ENCODE measurements around the gene BOC. TPM values are rescaled to one million over a fixed set of nuclear protein-coding genes. Genes with fewer than 3 reads are reported as not detected.

BOC gene
- total RNA-seq, 2 donors from 2014 or later = not detected

DNA sequence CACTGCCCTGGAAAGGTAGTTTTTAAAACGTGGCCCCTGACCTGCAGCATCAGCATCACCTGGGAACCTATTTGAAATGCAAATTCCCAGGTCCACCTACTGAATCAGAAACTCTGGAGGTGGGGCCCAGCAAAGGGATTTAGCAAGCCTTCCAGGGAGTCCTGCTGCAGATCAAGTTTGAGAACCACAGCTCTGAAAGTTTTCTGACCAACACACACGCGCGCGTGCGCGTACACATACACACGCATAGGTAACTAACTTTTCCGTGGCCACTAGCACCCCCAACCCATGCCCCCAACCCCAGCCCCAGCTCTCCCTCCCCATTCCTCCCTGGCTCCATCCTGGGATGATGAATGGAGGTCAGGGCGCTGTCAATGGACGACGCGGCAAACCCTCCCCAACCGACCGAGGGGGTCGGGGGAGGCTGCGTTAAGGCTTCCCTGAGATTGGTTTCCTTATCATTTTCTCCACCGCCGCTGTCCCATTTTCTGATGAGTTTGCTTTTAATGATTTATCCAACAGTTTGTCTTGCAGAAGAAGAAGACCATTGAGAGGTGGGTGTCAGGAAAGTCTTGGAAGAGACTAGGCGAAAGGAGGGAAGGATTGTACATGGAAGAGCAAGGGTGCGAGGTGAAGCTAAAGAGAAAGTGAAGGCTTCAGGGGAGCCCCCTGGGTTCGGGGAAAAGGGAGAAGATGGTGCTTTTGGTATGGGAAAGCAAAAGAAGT, 590 bp upstream of the BOC start:
- peaks cover 83% of the 10 kb centered on the region for H3K27me3 Mint-ChIP-seq
- H3K27ac Mint-ChIP-seq = no peak overlapping the region
- no peak for ATAC-seq
- peak overlapping the region; percentile 89 for H3K4me3 Mint-ChIP-seq
- H3K9me3 ChIP-seq (ENCODE audit: control insufficient read depth, low read length, poor library complexity, severe bottlenecking) = no peaks in the 10 kb centered on the region
- peaks cover 9% of the 10 kb centered on the region for H3K4me1 Mint-ChIP-seq
- no peak for DNase-seq
- H3K36me3 Mint-ChIP-seq (ENCODE audit: low read depth) = peaks cover 6% of the 10 kb centered on the region

DNA sequence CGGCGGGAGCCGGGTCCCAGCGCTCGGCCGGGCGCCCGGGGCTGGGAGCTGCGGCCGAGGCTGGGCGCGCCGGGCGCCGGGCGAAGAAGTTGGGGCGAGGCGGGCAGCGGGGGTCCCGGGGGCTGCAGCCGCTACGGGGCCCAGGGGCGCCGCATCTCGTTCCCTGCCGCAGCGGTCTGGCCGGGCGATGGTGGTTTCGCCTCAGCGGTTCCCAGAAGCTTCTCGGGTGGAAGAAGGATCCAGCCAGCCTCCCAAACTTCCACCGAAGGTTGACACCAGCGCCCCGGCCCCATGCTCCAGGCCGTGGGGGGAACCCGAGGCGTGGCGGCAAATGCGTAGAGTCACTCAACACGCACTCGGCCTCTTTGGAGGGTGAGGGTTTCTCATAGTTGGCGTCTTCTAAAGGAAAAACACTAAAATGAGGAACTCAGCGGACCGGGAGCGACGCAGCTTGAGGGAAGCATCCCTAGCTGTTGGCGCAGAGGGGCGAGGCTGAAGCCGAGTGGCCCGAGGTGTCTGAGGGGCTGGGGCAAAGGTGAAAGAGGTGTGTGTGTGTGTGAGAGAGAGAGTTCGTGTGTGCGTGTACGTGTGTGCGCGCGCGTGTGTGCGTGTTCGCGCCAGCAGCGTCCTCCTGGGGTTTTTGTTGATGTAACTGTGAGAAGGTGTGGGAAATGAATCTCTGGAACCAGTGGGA, 940 bp downstream of the BOC start:
- DNase-seq (no peak), ATAC-seq (no peak)
- H3K27me3 Mint-ChIP-seq = peaks cover 82% of the 10 kb centered on the region
- peak overlapping the region; percentile 22 for H3K4me3 Mint-ChIP-seq
- no peak overlapping the region for H3K27ac Mint-ChIP-seq
- peaks cover 6% of the 10 kb centered on the region for H3K36me3 Mint-ChIP-seq (ENCODE audit: low read depth)
- no peaks in the 10 kb centered on the region for H3K9me3 ChIP-seq (ENCODE audit: control insufficient read depth, low read length, poor library complexity, severe bottlenecking)
- peaks cover 9% of the 10 kb centered on the region for H3K4me1 Mint-ChIP-seq

DNA sequence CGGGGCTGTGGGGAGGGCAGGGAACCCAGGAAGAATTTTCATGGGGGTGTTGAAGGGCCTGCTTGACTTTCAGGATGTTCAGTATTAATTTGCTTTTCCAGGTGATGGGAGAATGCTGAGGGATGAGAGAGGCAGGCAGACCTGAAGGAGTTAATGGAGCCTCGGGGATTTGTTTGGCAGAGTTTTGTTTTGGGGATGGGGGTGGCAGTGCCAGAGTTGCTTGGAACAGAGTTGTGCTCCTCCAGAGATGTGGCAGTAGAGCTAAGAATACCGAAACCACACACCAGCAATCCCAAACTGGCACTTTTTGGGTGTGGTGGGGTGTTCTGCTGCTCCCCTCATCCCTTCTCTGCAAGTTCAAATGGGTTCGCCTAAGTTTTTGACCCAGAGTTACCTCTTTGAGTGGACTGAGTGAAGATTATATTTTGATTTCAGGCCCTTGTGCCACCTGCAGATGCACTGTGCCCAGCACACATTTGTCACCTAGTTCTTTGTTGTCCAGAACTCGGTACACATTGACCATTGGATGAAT, 1.6 kb downstream of the BOC start:
- peaks cover 6% of the 10 kb centered on the region for H3K36me3 Mint-ChIP-seq (ENCODE audit: low read depth)
- H3K27ac Mint-ChIP-seq = no peak overlapping the region
- H3K9me3 ChIP-seq (ENCODE audit: control insufficient read depth, low read length, poor library complexity, severe bottlenecking) = no peaks in the 10 kb centered on the region
- H3K4me3 Mint-ChIP-seq = peak overlapping the region; percentile 22
- ATAC-seq (no peak), DNase-seq (no peak)
- H3K27me3 Mint-ChIP-seq = peaks cover 80% of the 10 kb centered on the region
- peaks cover 9% of the 10 kb centered on the region for H3K4me1 Mint-ChIP-seq

DNA sequence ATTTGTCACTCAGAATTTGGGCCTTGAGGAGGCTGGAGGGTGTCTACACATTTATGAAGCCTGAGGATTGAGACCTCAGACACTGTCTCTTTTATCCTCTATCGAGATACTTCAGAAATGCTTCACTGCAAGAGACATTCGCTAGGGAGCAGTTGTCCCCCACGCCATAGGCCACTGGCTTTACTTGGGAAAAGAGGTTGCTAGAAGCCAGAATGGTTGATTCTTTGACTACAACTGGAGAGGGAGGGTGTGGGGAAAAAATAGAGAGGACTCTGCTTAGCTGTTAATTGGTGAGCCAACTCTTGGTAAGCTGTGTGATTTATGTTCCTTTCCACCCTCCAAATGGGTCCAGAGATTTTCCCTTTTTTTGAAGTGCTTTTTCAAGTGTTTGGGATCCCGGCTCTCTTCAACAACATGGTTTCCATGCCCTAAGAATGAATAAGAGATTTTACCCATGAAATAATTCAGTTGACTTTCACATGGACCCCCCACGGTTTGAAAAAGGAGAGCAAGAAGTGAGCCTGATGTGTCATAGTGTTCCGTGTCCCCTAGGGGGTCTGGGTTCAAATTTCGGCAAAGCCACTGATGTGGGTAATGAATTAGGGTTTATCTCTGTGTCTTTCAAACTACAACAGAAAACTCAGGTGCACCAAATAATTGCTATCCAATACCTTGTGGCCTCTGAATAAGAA, 2.7 kb downstream of the BOC start:
- Mint-ChIP-seq H3K27ac (no peak overlapping the region), H3K27me3 (peaks cover 76% of the 10 kb centered on the region), H3K4me3 (no peak overlapping the region), H3K36me3 (ENCODE audit: low read depth) (peaks cover 6% of the 10 kb centered on the region), H3K4me1 (peaks cover 9% of the 10 kb centered on the region)
- DNase-seq (no peak), ATAC-seq (no peak)
- no peaks in the 10 kb centered on the region for H3K9me3 ChIP-seq (ENCODE audit: control insufficient read depth, low read length, poor library complexity, severe bottlenecking)

DNA sequence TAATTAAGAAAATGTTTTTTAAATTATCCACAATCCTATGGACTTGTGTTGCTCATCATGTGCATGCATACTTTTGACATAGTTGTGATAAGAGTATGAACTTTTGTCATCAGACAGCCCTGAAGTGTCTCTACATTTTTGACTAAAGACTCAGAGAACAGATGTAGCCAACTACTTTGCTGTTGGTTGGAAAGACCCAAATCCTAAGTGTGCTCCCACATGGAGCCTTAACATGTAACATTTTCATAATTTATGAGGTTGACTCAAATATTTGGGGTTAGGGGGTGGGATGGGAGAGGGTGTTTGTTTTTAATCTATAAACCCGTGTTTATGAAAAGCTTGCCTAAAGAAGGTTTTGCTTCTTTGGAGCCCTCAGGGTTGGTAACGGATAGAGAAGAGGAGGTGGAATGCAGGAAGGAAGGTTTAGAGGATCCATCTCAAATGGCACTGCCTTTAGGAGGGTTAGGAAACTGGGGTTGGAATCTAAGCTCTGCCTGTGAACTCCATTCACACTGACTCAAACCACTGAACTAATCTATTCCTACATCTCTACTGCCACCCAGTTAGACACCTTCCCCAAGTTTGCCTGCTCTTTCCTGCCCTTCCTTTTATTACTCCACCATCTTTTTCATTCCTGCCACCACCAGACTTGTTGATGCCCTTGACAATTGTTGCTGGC, 3.7 kb downstream of the BOC start:
- H3K9me3 ChIP-seq (ENCODE audit: control insufficient read depth, low read length, poor library complexity, severe bottlenecking) = no peaks in the 10 kb centered on the region
- Mint-ChIP-seq H3K4me3 (no peak overlapping the region), H3K4me1 (peaks cover 9% of the 10 kb centered on the region), H3K27ac (no peak overlapping the region), H3K36me3 (ENCODE audit: low read depth) (peaks cover 6% of the 10 kb centered on the region), H3K27me3 (peaks cover 74% of the 10 kb centered on the region)
- no peak for ATAC-seq
- no peak for DNase-seq

DNA sequence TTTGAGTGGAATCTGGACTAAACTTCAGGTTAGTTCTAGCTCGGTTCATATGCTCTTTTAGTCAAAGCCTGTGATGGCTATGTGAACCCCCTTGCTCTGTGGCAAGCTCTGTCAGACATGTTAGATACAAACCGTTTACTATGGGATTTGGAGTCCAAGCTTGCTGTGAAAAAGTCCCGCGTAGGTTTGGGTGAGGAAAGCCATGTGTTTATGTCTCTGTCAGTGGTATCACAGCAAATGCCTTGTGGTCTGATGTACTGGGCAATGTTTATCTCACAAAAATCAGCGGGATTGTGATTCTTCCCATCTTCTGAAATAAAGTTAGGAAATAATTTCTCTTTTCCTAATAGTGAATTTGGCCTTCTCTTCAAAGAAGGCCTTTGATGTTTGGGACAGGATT, 5.0 kb downstream of the BOC start:
- Mint-ChIP-seq H3K4me1 (peaks cover 3% of the 10 kb centered on the region), H3K27me3 (peaks cover 74% of the 10 kb centered on the region), H3K4me3 (no peak overlapping the region), H3K27ac (no peak overlapping the region), H3K36me3 (ENCODE audit: low read depth) (peaks cover 4% of the 10 kb centered on the region)
- H3K9me3 ChIP-seq (ENCODE audit: control insufficient read depth, low read length, poor library complexity, severe bottlenecking) = no peaks in the 10 kb centered on the region
- DNase-seq (no peak), ATAC-seq (no peak)

DNA sequence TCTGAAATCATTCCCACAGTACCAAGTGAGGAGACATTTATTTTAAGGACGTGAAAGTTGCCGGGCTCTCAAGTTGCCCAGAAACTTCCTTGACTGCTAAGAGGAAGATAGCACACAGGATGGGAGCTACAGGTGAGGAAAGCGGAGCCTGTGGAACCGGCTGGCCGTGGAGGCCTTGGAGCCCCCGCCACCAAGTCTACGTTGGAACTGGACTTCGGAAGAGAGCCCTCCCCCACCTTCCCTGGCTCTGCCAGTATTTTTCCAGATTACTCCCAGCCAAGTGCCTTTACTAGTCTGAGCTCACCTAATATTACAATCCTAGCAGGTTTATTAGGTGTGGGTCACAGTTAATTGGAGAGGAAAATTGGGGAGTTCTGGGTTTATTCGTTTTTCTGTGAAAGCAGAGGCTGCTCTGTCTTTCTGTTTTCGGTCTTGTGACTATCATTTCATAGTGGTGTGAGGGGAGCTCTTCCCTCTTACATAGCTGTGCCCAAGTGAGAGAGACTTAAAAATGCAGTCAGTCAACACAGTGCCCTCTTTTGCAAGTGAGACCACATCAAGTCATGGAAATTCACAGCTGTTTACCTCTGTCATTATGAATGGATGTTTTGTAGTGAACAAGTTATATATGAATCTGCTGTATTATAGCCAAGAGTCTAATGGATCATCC, 6.8 kb downstream of the BOC start:
- DNase-seq (no peak), ATAC-seq (no peak)
- H3K4me1 Mint-ChIP-seq = no peaks in the 10 kb centered on the region
- no peak overlapping the region for H3K4me3 Mint-ChIP-seq
- H3K9me3 ChIP-seq (ENCODE audit: control insufficient read depth, low read length, poor library complexity, severe bottlenecking) = no peaks in the 10 kb centered on the region
- peaks cover 78% of the 10 kb centered on the region for H3K27me3 Mint-ChIP-seq
- H3K27ac Mint-ChIP-seq = no peak overlapping the region
- peaks cover 6% of the 10 kb centered on the region for H3K36me3 Mint-ChIP-seq (ENCODE audit: low read depth)

DNA sequence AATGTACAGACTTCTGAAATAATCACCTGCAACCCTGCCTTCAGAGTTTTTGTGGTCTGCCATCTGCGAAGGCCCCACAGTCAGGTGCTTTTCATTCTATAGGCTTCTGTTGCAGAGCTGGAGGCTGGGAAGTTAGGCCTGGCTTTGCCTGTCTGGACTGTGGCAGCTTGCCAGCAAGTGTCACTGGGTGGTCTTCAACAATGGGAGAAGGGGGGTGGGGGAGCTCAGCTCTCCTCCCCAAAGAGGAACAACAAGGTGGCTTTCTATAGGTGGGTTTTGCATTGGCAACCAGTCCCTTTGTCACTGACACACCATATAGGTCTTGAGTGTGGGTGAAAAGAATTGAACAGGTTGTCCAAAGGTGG, 7.3 kb downstream of the BOC start:
- Mint-ChIP-seq H3K27me3 (peaks cover 78% of the 10 kb centered on the region), H3K4me3 (no peak overlapping the region), H3K27ac (no peak overlapping the region), H3K36me3 (ENCODE audit: low read depth) (peaks cover 6% of the 10 kb centered on the region), H3K4me1 (no peaks in the 10 kb centered on the region)
- ATAC-seq (no peak), DNase-seq (no peak)
- no peaks in the 10 kb centered on the region for H3K9me3 ChIP-seq (ENCODE audit: control insufficient read depth, low read length, poor library complexity, severe bottlenecking)

DNA sequence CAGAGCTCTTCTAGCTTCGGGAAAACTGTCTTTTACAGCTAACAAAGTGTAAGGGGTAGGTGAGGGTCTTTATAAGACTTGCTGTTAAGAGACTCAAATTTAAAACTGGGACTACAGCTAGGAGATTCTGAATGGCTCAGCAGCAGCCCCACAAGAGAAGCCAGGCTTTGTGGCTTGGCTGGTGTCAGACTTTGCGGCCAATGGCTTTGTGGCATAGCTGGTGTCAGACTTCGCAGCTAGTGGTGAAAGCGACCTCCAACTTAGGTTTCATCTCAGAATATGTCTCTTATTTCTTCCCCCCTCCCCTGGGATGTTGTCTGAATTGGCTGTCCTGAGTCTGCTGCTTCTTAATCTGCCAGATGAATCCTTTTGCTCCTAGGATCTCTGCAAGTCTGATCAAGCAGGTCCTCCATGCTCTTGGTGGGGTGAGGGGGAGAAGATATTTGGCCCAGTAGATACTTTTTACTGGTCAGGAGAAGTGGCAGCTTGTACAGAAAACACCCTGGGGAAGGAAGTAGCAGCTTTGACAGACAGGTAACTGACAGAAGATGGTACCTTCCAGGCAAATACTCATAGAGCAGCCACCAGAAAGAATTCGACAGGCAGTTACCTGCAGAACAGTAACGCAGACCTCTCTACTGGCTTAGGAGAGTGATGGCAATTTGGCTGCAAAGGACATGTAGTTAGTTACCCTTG, 8.4 kb downstream of the BOC start:
- Mint-ChIP-seq H3K4me1 (no peaks in the 10 kb centered on the region), H3K36me3 (ENCODE audit: low read depth) (peaks cover 6% of the 10 kb centered on the region), H3K27me3 (peaks cover 77% of the 10 kb centered on the region), H3K4me3 (no peak overlapping the region), H3K27ac (no peak overlapping the region)
- DNase-seq (no peak), ATAC-seq (no peak)
- H3K9me3 ChIP-seq (ENCODE audit: control insufficient read depth, low read length, poor library complexity, severe bottlenecking) = no peaks in the 10 kb centered on the region

DNA sequence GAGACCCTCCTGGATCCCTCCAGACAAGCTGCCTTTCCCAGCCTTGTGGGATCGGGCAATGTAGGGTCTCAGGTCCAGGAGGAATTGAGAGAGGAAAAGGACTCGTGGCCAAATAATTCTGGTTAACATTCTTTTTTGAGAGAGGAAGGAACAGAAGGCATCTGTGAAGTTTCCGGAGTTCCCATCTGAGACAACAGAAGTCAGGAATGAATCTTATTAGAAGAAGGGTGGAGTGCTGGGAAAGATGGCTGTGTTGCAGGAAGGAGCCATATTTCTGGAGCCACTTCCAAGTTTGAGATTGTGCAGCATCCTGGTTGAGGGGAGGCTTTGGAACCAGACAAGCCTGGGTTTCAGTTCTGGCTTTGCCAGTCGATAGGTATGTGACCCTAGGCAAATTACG, 9.4 kb downstream of the BOC start:
- peaks cover 4% of the 10 kb centered on the region for H3K36me3 Mint-ChIP-seq (ENCODE audit: low read depth)
- H3K4me1 Mint-ChIP-seq = no peaks in the 10 kb centered on the region
- no peak overlapping the region for H3K4me3 Mint-ChIP-seq
- DNase-seq (no peak), ATAC-seq (no peak)
- H3K27ac Mint-ChIP-seq = no peak overlapping the region
- H3K27me3 Mint-ChIP-seq = peaks cover 70% of the 10 kb centered on the region
- no peaks in the 10 kb centered on the region for H3K9me3 ChIP-seq (ENCODE audit: control insufficient read depth, low read length, poor library complexity, severe bottlenecking)

DNA sequence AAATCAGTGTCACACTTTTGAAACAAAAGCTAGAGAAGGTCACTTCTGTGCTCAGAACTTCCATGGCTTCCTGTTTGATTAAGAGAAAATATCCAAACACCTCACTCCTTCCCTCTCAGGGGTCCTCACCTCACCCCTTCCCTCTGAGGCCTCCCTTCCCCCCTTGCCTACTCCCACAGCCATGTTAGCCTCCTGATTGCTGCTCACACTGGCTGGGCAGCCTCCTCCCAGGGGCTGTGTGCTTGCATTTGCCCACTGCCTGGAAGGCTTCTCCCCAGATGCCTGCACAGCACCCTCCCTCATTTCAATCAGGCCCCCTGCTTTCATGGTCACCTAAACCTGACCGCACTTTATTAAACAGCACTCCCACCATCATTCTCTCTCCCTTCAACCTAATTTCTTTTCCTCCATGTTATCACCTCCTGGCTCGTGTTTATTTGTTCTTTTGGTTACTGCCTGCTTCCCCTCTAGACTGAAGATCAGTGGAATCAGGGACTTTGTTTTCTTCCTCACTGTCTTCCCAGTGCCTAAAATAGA, 10.4 kb downstream of the BOC start:
- H3K4me1 Mint-ChIP-seq = no peaks in the 10 kb centered on the region
- ATAC-seq = no peak
- H3K27me3 Mint-ChIP-seq = peaks cover 64% of the 10 kb centered on the region
- no peak for DNase-seq
- peaks cover 4% of the 10 kb centered on the region for H3K36me3 Mint-ChIP-seq (ENCODE audit: low read depth)
- no peaks in the 10 kb centered on the region for H3K9me3 ChIP-seq (ENCODE audit: control insufficient read depth, low read length, poor library complexity, severe bottlenecking)
- no peak overlapping the region for H3K4me3 Mint-ChIP-seq
- no peak overlapping the region for H3K27ac Mint-ChIP-seq

DNA sequence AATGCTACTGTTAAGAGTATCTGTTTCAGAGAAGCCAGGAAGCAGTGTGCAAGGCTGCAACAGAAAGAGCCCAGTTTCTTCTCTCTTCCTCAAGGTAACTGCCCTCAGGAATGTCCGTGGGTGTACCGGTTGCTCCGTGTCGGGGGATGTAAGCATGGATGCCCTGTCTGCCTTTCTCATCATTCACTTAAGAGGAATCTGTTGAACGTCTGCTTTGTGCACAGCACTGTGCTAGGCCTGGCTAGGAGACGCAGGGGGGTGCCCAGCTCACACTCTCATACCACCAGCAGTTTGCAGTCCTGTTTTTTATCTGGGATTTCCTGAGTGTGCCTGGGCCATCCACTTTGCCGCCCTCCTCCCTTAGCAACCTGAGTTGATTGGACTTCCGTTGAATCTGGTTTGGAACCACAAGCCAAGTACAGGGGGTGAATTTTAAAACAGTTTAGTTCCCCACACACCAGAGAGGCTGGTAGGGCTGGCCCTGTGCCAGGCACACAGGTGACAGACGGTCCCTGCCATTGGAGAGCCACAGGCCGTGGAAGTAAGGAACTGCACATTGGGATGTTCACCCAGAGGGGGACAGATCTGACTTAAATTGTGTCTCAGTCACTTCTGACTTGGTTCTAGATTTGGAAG, 11.2 kb downstream of the BOC start:
- no peak for ATAC-seq
- H3K4me3 Mint-ChIP-seq = no peak overlapping the region
- no peak for DNase-seq
- H3K27ac Mint-ChIP-seq = no peak overlapping the region
- H3K9me3 ChIP-seq (ENCODE audit: control insufficient read depth, low read length, poor library complexity, severe bottlenecking) = no peaks in the 10 kb centered on the region
- peaks cover 56% of the 10 kb centered on the region for H3K27me3 Mint-ChIP-seq
- peaks cover 4% of the 10 kb centered on the region for H3K36me3 Mint-ChIP-seq (ENCODE audit: low read depth)
- no peaks in the 10 kb centered on the region for H3K4me1 Mint-ChIP-seq
